ENCODE data around the gene MKLN1. TPM values are rescaled to one million over a fixed set of nuclear protein-coding genes. Genes with fewer than 3 reads are reported as not detected.

The MKLN1 gene
- total and polyA plus RNA-seq, 10 of the 15 experiments (the other 5 are each of a cell fraction or from before 2014, with no cell fraction given) = 13.6 to 55.8 (median 29.3) TPM

DNA sequence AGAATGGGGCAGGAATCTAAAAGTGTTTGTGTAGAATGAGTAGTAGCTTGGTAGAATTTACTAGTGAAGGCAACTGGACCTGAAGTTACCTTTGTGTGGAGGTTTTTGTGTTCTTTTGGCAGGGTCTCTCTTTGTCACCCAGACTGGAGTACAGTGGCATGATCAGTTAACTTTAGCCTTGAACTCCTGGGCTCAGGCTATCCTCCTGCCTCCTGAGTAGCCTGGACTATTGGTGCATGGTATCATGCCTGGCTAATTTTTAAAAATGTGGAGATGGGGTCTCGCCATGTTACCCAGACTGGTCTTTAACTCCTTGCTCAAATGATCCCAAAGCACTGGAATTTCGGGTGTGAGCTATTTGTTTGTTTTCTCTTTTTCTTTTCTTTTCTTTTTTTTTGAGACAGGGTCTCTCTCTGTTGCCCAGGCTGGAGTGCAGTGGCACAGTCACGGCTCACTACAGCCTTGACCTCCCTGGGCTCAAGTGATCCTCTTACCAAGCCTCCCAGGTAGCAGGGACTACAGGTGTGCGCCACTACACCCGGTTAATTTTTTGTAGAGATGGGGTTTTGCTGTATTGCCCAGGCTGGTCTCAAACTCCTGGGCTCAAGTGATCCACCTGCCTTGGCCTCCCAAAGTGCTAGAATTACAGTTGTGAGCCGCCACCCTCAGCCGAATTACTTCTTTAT is 76.7 kb downstream of the MKLN1 start:
- CTCF ChIA-PET = interaction anchor here (1.2 to 1.3 kb wide), 2 partner anchors 58 to 422 kb away, joined by 3 read pairs; no protein-coding TSS in a partner anchor
- in situ Hi-C loops (cut with MboI) (no loop called here), intact Hi-C loops (cut with micrococcal nuclease; ENCODE audit: unreplicated experiment) (no loop called here)
- SMC1A ChIA-PET (ENCODE audit: uncharacterized antibody, unreplicated experiment) = interaction anchor here (1.1 kb wide), 1 partner anchor 17 kb away, joined by 3 read pairs; no protein-coding TSS in a partner anchor
- ATAC-seq = no peak
- Histone ChIP-seq H2AFZ (ENCODE audit: control insufficient read depth, low read depth, low read length) (no peak overlapping the region), H4K20me1 (ENCODE audit: control insufficient read depth, insufficient read depth) (no peaks in the 10 kb centered on the region), H3K36me3 (ENCODE audit: control insufficient read depth in 2 of 2, insufficient read depth in 2 of 2, low read length in 1 of 2) (peaks cover 0 to 3% of the 10 kb centered on the region in 2 experiments; a peak in 2 of 4 replicates), H3K27ac (ENCODE audit: control insufficient read depth, insufficient read depth) (no peak overlapping the region), H3K4me3 (no peak overlapping the region), H3K27me3 (replicated peaks in 1 of 2; ENCODE audit: control insufficient read depth in 2 of 2, insufficient read depth in 2 of 2, low read length in 1 of 2) (no peaks in the 10 kb centered on the region), H3K9ac (ENCODE audit: control insufficient read depth, insufficient read depth, low read length) (no peak overlapping the region), H3K4me2 (ENCODE audit: control insufficient read depth, insufficient read depth) (no peak overlapping the region), H3K9me3 (replicated peaks; ENCODE audit: control insufficient read depth, insufficient read depth, low read length) (peaks cover 8% of the 10 kb centered on the region), H3K79me2 (ENCODE audit: control insufficient read depth, insufficient read depth, low read length) (no peaks in the 10 kb centered on the region), H3K4me1 (ENCODE audit: control insufficient read depth, insufficient read depth, low read length) (no peaks in the 10 kb centered on the region)
- WGBS (ENCODE audit: insufficient coverage, insufficient replicate concordance, low lambda C conversion rate, missing lambda C conversion rate) = 95% methylated on average over 7 of the region's 7 CpGs
- BruUV-seq (replicated peaks) = no TSS peak
- POLR2A ChIA-PET = no interaction called here
- no peak for TF ChIP-seq EED (IDR thresholded peaks at IDR 0.05; ENCODE audit: low read depth)
- no peak for TF ChIP-seq STAT1 (conservative IDR thresholded peaks at IDR 0.05)
- no peak for TF ChIP-seq RBBP5 (conservative IDR thresholded peaks at IDR 0.05)
- no peak for TF ChIP-seq TCF3 (IDR thresholded peaks at IDR 0.05; ENCODE audit: borderline replicate concordance, insufficient read depth, low read depth, low read length)
- TF ChIP-seq USF2 (IDR thresholded peaks at IDR 0.05; ENCODE audit: borderline replicate concordance, low read depth, low read length) = no peak
- TF ChIP-seq NFYA (IDR thresholded peaks at IDR 0.05; ENCODE audit: borderline replicate concordance, low read depth, low read length) = no peak
- no peak for TF ChIP-seq BACH1 (IDR thresholded peaks at IDR 0.05; ENCODE audit: borderline replicate concordance)
- TF ChIP-seq ASH2L (IDR thresholded peaks at IDR 0.05; ENCODE audit: borderline replicate concordance, low read depth) = no peak
- TF ChIP-seq POLR2A (IDR thresholded peaks at IDR 0.05; ENCODE audit: low read depth, low read length) = no peak
- no peak for TF ChIP-seq ESRRA (IDR thresholded peaks at IDR 0.05; ENCODE audit: low read length)
- TF ChIP-seq IKZF1 (conservative IDR thresholded peaks at IDR 0.05) = no peak
- no peak for TF ChIP-seq NBN (IDR thresholded peaks at IDR 0.05)
- TF ChIP-seq MAX (IDR thresholded peaks at IDR 0.05; ENCODE audit: low read depth, low read length) = no peak
- TF ChIP-seq KAT2A (conservative IDR thresholded peaks at IDR 0.05; ENCODE audit: control insufficient read depth, low read depth, low read length) = no peak
- TF ChIP-seq RFX5 (IDR thresholded peaks at IDR 0.05; ENCODE audit: low read depth, low read length) = no peak
- no peak for TF ChIP-seq JUND (IDR thresholded peaks at IDR 0.05; ENCODE audit: low read depth, low read length)
- no peak for TF ChIP-seq CTCF (IDR thresholded peaks at IDR 0.05 in 2 of 3, conservative IDR thresholded peaks at IDR 0.05 in 1 of 3; ENCODE audit: control insufficient read depth in 2 of 3, extremely low read depth in 1 of 3, insufficient read depth in 1 of 3, low read depth in 3 of 3, low read length in 3 of 3)
- TF ChIP-seq, protein P1, sequence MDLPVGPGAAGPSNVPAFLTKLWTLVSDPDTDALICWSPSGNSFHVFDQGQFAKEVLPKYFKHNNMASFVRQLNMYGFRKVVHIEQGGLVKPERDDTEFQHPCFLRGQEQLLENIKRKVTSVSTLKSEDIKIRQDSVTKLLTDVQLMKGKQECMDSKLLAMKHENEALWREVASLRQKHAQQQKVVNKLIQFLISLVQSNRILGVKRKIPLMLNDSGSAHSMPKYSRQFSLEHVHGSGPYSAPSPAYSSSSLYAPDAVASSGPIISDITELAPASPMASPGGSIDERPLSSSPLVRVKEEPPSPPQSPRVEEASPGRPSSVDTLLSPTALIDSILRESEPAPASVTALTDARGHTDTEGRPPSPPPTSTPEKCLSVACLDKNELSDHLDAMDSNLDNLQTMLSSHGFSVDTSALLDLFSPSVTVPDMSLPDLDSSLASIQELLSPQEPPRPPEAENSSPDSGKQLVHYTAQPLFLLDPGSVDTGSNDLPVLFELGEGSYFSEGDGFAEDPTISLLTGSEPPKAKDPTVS (IDR thresholded peaks at IDR 0.05; ENCODE audit: low read depth, low read length) = no peak
- no peak for TF ChIP-seq TCF12 (IDR thresholded peaks at IDR 0.05; ENCODE audit: low read depth, low read length)
- no peak for DNase-seq (ENCODE audit: low read depth, low spot score)
- RAD21 ChIA-PET (ENCODE audit: unreplicated experiment) = no interaction called here
- no peak for FAIRE-seq

Measured in GM12878 (cell line).